ENCODE results near the gene CYLD.

CYLD gene

GRCh38 chr16:50709980-50710379, 31.9 kb upstream of the CYLD start:
- Histone ChIP-seq H3K4me3 (replicated peaks; ENCODE audit: insufficient read depth, low read length) (no peak overlapping the region), H3K27me3 (ENCODE audit: insufficient read depth, poor library complexity, severe bottlenecking) (no peaks in the 10 kb centered on the region), H3K27ac (replicated peaks) (0 out of 2 replicates have a peak overlapping the region, but pooled peaks have one; percentile 8)
- no peak for TF ChIP-seq CTCF (IDR thresholded peaks at IDR 0.05; ENCODE audit: insufficient read depth, low read length)
- TF ChIP-seq REST (IDR thresholded peaks at IDR 0.05; ENCODE audit: insufficient replicate concordance, low read depth) = no peak
- TF ChIP-seq SPI1 (IDR thresholded peaks at IDR 0.05; ENCODE audit: borderline replicate concordance, low read depth) = no peak
- no peak for TF ChIP-seq POLR2AphosphoS5 (IDR thresholded peaks at IDR 0.05; ENCODE audit: low read depth)
- no peak for DNase-seq (ENCODE audit: low read depth in 1 of 2, low spot score in 1 of 2)

- DNase-seq (ENCODE audit: low read depth in 1 of 2, low spot score in 1 of 2) = no peak
- no peak for TF ChIP-seq GABPA (IDR thresholded peaks at IDR 0.05; ENCODE audit: low read depth)
- TF ChIP-seq CTCF (IDR thresholded peaks at IDR 0.05; ENCODE audit: insufficient read depth, low read length) = no peak
- TF ChIP-seq REST (IDR thresholded peaks at IDR 0.05; ENCODE audit: insufficient replicate concordance, low read depth) = no peak
- no peak for TF ChIP-seq SPI1 (IDR thresholded peaks at IDR 0.05; ENCODE audit: borderline replicate concordance, low read depth)
- TF ChIP-seq POLR2AphosphoS5 (IDR thresholded peaks at IDR 0.05; ENCODE audit: low read depth) = no peak
- H3K27me3 ChIP-seq (ENCODE audit: insufficient read depth, poor library complexity, severe bottlenecking) = no peaks in the 10 kb centered on the region
- no peak overlapping the region for H3K27ac ChIP-seq (replicated peaks)
- H3K4me3 ChIP-seq (replicated peaks; ENCODE audit: insufficient read depth, low read length) = no peak overlapping the region
These were observed 30.8 kb upstream of the CYLD start for GRCh38 chr16:50711040-50711439.

GRCh38 chr16:50711862-50712559, 29.9 kb upstream of the CYLD start:
- Histone ChIP-seq H3K27me3 (ENCODE audit: insufficient read depth, poor library complexity, severe bottlenecking) (no peaks in the 10 kb centered on the region), H3K27ac (replicated peaks) (no peak overlapping the region), H3K4me3 (replicated peaks; ENCODE audit: insufficient read depth, low read length) (no peak overlapping the region)
- no peak for TF ChIP-seq POLR2AphosphoS5 (IDR thresholded peaks at IDR 0.05; ENCODE audit: low read depth)
- TF ChIP-seq CTCF (IDR thresholded peaks at IDR 0.05; ENCODE audit: insufficient read depth, low read length) = no peak
- no peak for TF ChIP-seq GABPA (IDR thresholded peaks at IDR 0.05; ENCODE audit: low read depth)
- no peak for TF ChIP-seq REST (IDR thresholded peaks at IDR 0.05; ENCODE audit: insufficient replicate concordance, low read depth)
- TF ChIP-seq SPI1 (IDR thresholded peaks at IDR 0.05; ENCODE audit: borderline replicate concordance, low read depth) = no peak
- no peak for DNase-seq (ENCODE audit: low read depth in 1 of 2, low spot score in 1 of 2)
